Right forelimb (tissue), 1 donor: Measurements from ENCODE around the gene HPF1.

Experiments used
- DNase-seq: peaks from one replicate; pipeline ENCODE4 v3.0.0-alpha.2; 2018

HPF1 gene

GRCh38 chr4:169730564-169730963 is 27.2 kb downstream of the HPF1 start:
- DNase-seq = no peak

- no peak for DNase-seq
Measured at GRCh38 chr4:169727616-169728015, 30.1 kb downstream of the HPF1 start.

DNA sequence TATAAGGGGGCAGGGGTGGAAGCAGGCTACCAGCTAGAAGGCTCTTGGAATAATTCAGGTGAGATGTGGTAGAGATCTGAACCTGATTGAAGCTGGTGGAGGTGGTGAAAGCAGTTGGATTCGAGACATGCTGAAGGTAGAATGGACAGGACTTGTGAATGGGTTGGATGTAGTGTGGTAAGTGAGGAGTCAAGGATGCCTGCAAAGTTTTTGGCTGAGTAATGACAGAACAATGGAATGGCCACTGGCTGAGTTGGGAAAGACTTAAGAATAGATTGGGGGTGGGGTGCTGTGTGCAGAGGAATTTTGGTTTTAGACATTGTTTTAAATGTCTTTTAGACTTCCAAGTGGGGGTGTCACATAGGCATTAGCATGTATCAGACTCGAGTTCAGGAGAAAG is 33.5 kb downstream of the HPF1 start:
- DNase-seq = no peak

DNA sequence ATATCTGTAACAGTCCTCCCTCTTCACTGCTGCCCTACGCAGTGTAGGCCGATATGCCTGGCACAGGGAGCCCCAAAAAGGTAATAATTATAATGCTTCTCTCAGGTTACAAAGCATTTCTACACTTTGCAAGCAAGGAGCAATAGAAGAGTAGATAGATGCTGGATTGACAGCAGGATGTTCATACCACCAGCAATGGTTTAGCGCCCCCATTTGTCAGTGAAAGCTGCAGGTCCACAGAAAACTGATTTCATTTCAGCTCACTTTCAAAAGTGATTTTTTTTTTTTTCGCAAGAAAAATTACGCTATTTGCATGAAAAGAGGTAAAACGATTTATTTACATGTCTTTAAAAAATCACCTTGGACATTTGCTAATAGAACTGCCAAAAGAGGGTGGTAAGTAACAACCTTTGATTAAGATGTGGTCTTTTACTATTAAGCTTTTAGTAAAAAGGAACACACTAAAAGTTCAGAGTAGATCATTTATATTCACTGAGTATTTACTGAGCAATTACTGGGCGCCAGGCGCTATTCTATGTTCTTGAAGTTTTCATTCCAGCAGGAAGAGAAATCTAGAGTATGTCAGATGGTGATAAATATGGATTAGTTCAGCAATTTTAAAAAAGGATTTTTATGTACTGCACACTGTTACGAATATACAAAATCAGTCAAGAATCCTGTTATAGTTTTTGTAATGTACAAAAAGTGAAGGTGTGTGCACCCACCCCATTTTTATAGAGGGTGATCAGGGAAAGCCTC is 34.4 kb downstream of the HPF1 start:
- no peak for DNase-seq

DNA sequence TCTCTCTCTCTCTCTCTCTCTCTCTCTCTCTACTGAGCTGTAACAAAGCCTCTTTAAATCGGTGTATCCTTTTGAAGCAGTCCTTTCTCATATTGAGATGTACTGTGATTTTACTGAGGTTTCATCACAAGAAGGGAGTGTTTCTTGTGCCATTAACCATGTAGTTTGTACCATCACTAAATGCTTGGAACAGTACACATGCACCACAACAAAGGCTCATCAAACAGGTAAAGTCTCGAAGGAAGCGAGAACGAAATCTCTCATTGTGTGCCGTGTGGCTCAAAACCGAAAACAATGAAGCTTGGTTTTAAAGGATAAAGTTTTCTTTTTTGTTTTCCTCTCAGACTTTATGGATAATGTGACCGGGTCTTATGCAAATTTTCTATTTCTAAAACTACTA is 37.2 kb downstream of the HPF1 start:
- DNase-seq = no peak

GRCh38 chr4:169716677-169717076 is 41.1 kb downstream of the HPF1 start:
- DNase-seq = no peak

DNA sequence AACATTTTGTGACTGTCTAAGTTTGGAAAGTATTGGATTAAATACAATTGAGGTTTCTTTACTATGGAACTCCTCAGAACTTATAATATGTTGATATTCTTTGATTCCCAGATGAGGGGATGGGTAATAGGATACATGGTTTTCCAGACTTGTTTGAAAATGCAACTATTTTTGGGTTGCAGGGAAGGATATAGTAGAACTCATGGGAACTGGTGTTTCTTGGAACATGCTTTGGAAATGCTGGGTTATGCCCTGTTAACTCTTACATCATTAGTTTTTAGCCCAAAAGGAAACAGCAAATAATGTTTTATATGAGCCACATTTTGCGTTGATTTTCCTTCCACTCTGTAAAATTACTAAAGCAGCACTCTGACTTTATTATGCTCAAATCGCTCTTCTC is 41.9 kb downstream of the HPF1 start:
- no peak for DNase-seq

DNA sequence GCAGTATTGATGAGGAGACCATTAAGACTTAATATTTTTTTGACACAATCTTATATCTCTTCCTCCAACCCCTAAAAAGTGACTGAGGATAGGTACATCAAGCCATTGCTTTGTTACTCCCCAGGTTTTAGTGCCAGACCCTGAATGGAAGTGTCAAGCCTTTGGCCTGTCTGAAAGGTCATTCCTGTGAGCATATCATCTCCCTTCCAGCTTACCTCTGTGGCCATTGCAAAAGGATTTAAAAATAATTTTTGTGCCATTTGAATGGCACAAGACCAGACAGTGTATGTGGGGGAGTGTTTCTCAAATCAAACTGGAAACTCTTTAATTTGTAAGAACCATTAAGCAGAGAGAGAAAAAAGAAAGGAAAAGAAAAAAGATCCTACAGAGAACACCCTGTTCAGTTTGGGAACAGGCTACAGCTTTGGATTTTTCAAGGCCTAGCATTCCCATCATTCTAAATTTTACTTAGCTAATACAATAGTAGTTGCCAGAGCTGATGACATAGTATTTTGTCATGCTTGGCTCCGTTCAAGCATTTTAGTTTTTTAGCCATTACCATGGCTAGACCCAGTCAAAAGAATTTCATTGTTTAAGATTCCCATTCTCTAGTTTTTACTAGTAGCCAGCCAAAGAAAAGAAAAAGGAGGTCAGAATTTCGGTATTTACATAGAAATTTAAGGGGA is 49.6 kb downstream of the HPF1 start:
- DNase-seq = no peak

DNA sequence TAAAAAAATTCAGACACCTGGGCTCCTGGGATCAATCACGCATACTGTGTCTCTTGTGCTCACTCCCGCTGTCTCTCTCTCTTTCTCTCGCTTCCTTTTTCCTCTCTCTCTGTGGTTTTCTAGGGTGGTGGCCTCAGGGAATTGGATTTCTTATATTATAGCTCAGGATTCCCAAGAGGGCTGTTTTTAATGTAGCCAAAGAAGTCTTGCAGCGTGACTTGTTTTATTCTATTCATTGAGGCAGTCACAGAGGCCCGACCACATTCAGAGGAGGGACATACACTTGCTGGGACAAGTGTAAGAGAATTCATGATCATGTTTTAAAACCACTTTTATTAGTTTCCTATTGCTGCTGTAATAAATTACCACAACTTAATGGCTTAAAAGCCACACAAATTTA is 59.4 kb downstream of the HPF1 start:
- no peak for DNase-seq

DNA sequence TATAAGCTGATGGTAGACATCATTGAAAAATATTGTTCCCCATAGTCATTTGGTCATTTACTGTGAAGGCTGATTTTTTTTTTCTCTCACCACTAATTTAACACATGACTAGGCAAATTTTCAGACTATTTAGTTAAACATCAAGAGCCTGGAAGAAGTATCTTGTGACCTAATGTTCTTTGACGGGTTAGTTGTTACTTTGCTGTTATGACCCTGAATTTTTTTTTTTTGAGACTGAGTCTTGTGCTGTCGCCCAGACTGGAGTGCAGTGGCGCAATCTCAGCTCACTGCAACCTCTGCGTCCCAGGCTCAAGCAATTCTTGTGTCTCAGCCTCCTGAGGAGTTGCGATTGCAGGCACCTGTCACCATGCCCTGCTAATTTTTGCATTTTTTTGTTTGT is 67.0 kb downstream of the HPF1 start:
- DNase-seq = no peak

GRCh38 chr4:169689681-169690080 is 68.1 kb downstream of the HPF1 start:
- DNase-seq = no peak

GRCh38 chr4:169682372-169683047 is 75.2 kb downstream of the HPF1 start:
- no peak for DNase-seq
